Naive B cell (primary cell): ENCODE results near the gene SCGB2B2. TPM values are rescaled to one million over a fixed set of nuclear protein-coding genes. Genes with fewer than 3 reads are reported as not detected.

Source experiments
- ATAC-seq, 2 donors: fragments of 150-1000 bp; cut with Tn5 transposase; 2 replicates each; pipeline ENCODE4 v1.10.0; 2021; ENCODE audit warnings: low read depth in 2 of 2, mild to moderate bottlenecking in 2 of 2, moderate library complexity in 2 of 2
- DNase-seq: peaks from one replicate; pipeline ENCODE4 v3.0.0; 2022
- H3K27ac Mint-ChIP-seq, 6 donors: one replicate each; pipeline ENCODE4 v1.8.0; 2020 to 2022; ENCODE audit warnings: mild to moderate bottlenecking in 6 of 6, mixed read lengths in 6 of 6, moderate library complexity in 5 of 6, inconsistent platforms in 2 of 6
- H3K27me3 Mint-ChIP-seq, 3 donors: one replicate each; pipeline ENCODE4 v1.8.0; 2021 to 2022; ENCODE audit warnings: mixed read lengths in 3 of 3, mild to moderate bottlenecking in 1 of 3
- H3K36me3 Mint-ChIP-seq, 2 donors: one replicate each; pipeline ENCODE4 v1.8.0; 2020 to 2022; ENCODE audit warnings: mixed read lengths in 2 of 2, inconsistent platforms in 1 of 2, mild to moderate bottlenecking in 1 of 2
- H3K4me1 Mint-ChIP-seq, 3 donors: one replicate each; pipeline ENCODE4 v1.8.0; 2020 to 2022; ENCODE audit warnings: mixed read lengths in 3 of 3, inconsistent platforms in 1 of 3, mild to moderate bottlenecking in 1 of 3, moderate library complexity in 1 of 3
- H3K4me3 Mint-ChIP-seq, 8 donors: one replicate each; pipeline ENCODE4 v1.8.0; 2020 to 2022; ENCODE audit warnings: mild to moderate bottlenecking in 8 of 8, mixed read lengths in 8 of 8, moderate library complexity in 8 of 8, inconsistent platforms in 2 of 8
- H3K9me3 Mint-ChIP-seq, 7 donors: one replicate each; pipeline ENCODE4 v1.8.0; 2020 to 2022; ENCODE audit warnings: mixed read lengths in 7 of 7, mild to moderate bottlenecking in 5 of 7, inconsistent platforms in 2 of 7, moderate library complexity in 1 of 7
- polyA plus RNA-seq, 6 donors: library from polyadenylated mRNA; unstranded; fragments of 300-500 nt; fragmentation: Illumina TruSeq; gene quantifications; one replicate each; pipeline ENCODE4 v1.2.3, GENCODE V29; 2021; ENCODE audit warnings: low read depth in 6 of 6

The SCGB2B2 gene
- polyA plus RNA-seq = not detected

- H3K9me3 Mint-ChIP-seq = peaks cover 0 to 7% (median 5%) of the 10 kb centered on the region in 7 donors
- H3K27me3 Mint-ChIP-seq = peaks cover 0 to 32% (median 31%) of the 10 kb centered on the region in 3 donors
Measured at GRCh38 chr19:34676697-34677385, at the start of gene SCGB2B2. Gene SCGB2B2, minus strand, starts transcription at chr19:34677159. Its CDS starts 82,596 bp downstream, at chr19:34594563.

GRCh38 chr19:34725400-34725799, 48.4 kb upstream of the SCGB2B2 start:
- H3K9me3 Mint-ChIP-seq = peaks cover 0 to 5% (median 0%) of the 10 kb centered on the region in 7 donors
- no peak for ATAC-seq
- H3K4me3 Mint-ChIP-seq = no peak overlapping the region
- no peak for DNase-seq
- H3K27ac Mint-ChIP-seq = no peak overlapping the region
- peaks cover 31 to 67% (median 65%) of the 10 kb centered on the region in 3 donors for H3K27me3 Mint-ChIP-seq
- H3K36me3 Mint-ChIP-seq = no peaks in the 10 kb centered on the region
- no peaks in the 10 kb centered on the region for H3K4me1 Mint-ChIP-seq

More at GRCh38 chr19:34676697-34677385, at the start of gene SCGB2B2:
- Mint-ChIP-seq H3K36me3 (peaks cover 28 to 37% of the 10 kb centered on the region in 2 donors), H3K27ac (peak within 1 kb of the TSS; percentile 95 to 99 (median 98)), H3K4me1 (peaks cover 17 to 36% (median 17%) of the 10 kb centered on the region in 3 donors), H3K4me3 (peak within 1 kb of the TSS; percentile 91 to 100 (median 98))
- no peak for DNase-seq
- ATAC-seq = peak; percentile 68

GRCh38 chr19:34722353-34722752, 45.4 kb upstream of the SCGB2B2 start:
- peaks cover 0 to 2% (median 0%) of the 10 kb centered on the region in 7 donors for H3K9me3 Mint-ChIP-seq
- no peak for DNase-seq
- no peaks in the 10 kb centered on the region for H3K4me1 Mint-ChIP-seq
- no peaks in the 10 kb centered on the region for H3K36me3 Mint-ChIP-seq
- H3K27me3 Mint-ChIP-seq = peaks cover 32 to 65% (median 55%) of the 10 kb centered on the region in 3 donors
- H3K4me3 Mint-ChIP-seq = no peak overlapping the region
- ATAC-seq = no peak
- no peak overlapping the region for H3K27ac Mint-ChIP-seq

GRCh38 chr19:34715357-34715756, 38.4 kb upstream of the SCGB2B2 start:
- H3K4me3 Mint-ChIP-seq = no peak overlapping the region
- H3K4me1 Mint-ChIP-seq = peaks cover 0 to 6% (median 4%) of the 10 kb centered on the region in 3 donors
- peaks cover 25 to 56% (median 34%) of the 10 kb centered on the region in 3 donors for H3K27me3 Mint-ChIP-seq
- peaks cover 4 to 16% of the 10 kb centered on the region in 2 donors for H3K36me3 Mint-ChIP-seq
- peaks cover 0 to 35% (median 23%) of the 10 kb centered on the region in 7 donors for H3K9me3 Mint-ChIP-seq
- ATAC-seq (no peak), DNase-seq (no peak)
- H3K27ac Mint-ChIP-seq = no peak overlapping the region

GRCh38 chr19:34713262-34713637, 36.3 kb upstream of the SCGB2B2 start:
- Mint-ChIP-seq H3K9me3 (peaks cover 0 to 35% (median 23%) of the 10 kb centered on the region in 7 donors), H3K4me3 (no peak overlapping the region), H3K27me3 (peaks cover 20 to 57% (median 39%) of the 10 kb centered on the region in 3 donors), H3K36me3 (peaks cover 4 to 16% of the 10 kb centered on the region in 2 donors), H3K4me1 (peaks cover 0 to 6% (median 4%) of the 10 kb centered on the region in 3 donors), H3K27ac (no peak overlapping the region)
- no peak for DNase-seq
- no peak for ATAC-seq

- Mint-ChIP-seq H3K27ac (peak overlapping the region in 1 of 6 donors; percentile 13), H3K4me3 (no peak overlapping the region), H3K4me1 (peaks cover 0 to 6% (median 4%) of the 10 kb centered on the region in 3 donors), H3K9me3 (peaks cover 0 to 35% (median 23%) of the 10 kb centered on the region in 7 donors), H3K27me3 (peaks cover 20 to 57% (median 40%) of the 10 kb centered on the region in 3 donors), H3K36me3 (peaks cover 4 to 16% of the 10 kb centered on the region in 2 donors)
- peak; percentile 63 for DNase-seq
- ATAC-seq = peak; percentile 67 to 68
Measured at GRCh38 chr19:34712395-34713261, 35.7 kb upstream of the SCGB2B2 start.

- ATAC-seq = no peak
- Mint-ChIP-seq H3K4me3 (no peak overlapping the region), H3K4me1 (peaks cover 0 to 6% (median 4%) of the 10 kb centered on the region in 3 donors), H3K9me3 (peaks cover 0 to 41% (median 27%) of the 10 kb centered on the region in 7 donors), H3K27ac (no peak overlapping the region), H3K36me3 (peaks cover 7 to 16% of the 10 kb centered on the region in 2 donors), H3K27me3 (peaks cover 22 to 56% (median 41%) of the 10 kb centered on the region in 3 donors)
- no peak for DNase-seq
Measured at GRCh38 chr19:34711890-34712289, 34.9 kb upstream of the SCGB2B2 start.

- ATAC-seq (no peak), DNase-seq (no peak)
- Mint-ChIP-seq H3K4me3 (no peak overlapping the region), H3K9me3 (peaks cover 3 to 24% (median 17%) of the 10 kb centered on the region in 7 donors), H3K27me3 (peaks cover 20 to 57% (median 37%) of the 10 kb centered on the region in 3 donors), H3K4me1 (peaks cover 0 to 4% (median 3%) of the 10 kb centered on the region in 3 donors), H3K27ac (no peak overlapping the region), H3K36me3 (peaks cover 4 to 8% of the 10 kb centered on the region in 2 donors)
Measured at GRCh38 chr19:34707661-34708060, 30.7 kb upstream of the SCGB2B2 start.

GRCh38 chr19:34692549-34692948, 15.6 kb upstream of the SCGB2B2 start:
- Mint-ChIP-seq H3K27ac (no peak overlapping the region), H3K27me3 (peaks cover 26 to 75% (median 35%) of the 10 kb centered on the region in 3 donors), H3K4me3 (no peak overlapping the region), H3K4me1 (no peaks in the 10 kb centered on the region), H3K36me3 (no peaks in the 10 kb centered on the region), H3K9me3 (peaks cover 4 to 32% (median 14%) of the 10 kb centered on the region in 7 donors)
- ATAC-seq (no peak), DNase-seq (no peak)

GRCh38 chr19:34690372-34690771, 13.4 kb upstream of the SCGB2B2 start:
- peaks cover 13 to 16% of the 10 kb centered on the region in 2 donors for H3K36me3 Mint-ChIP-seq
- H3K4me1 Mint-ChIP-seq = no peaks in the 10 kb centered on the region
- peaks cover 26 to 61% (median 35%) of the 10 kb centered on the region in 3 donors for H3K27me3 Mint-ChIP-seq
- no peak overlapping the region for H3K27ac Mint-ChIP-seq
- ATAC-seq (no peak), DNase-seq (no peak)
- H3K4me3 Mint-ChIP-seq = no peak overlapping the region
- H3K9me3 Mint-ChIP-seq = peaks cover 8 to 51% (median 34%) of the 10 kb centered on the region in 7 donors

- H3K27me3 Mint-ChIP-seq = peaks cover 26 to 44% (median 33%) of the 10 kb centered on the region in 3 donors
- H3K4me1 Mint-ChIP-seq = no peaks in the 10 kb centered on the region
- H3K4me3 Mint-ChIP-seq = no peak overlapping the region
- ATAC-seq (no peak), DNase-seq (no peak)
- peaks cover 12 to 57% (median 45%) of the 10 kb centered on the region in 7 donors for H3K9me3 Mint-ChIP-seq
- no peak overlapping the region for H3K27ac Mint-ChIP-seq
- H3K36me3 Mint-ChIP-seq = peaks cover 30 to 32% of the 10 kb centered on the region in 2 donors
Measured at GRCh38 chr19:34688592-34688991, 11.6 kb upstream of the SCGB2B2 start.

GRCh38 chr19:34687348-34687747, 10.4 kb upstream of the SCGB2B2 start:
- no peak for ATAC-seq
- Mint-ChIP-seq H3K4me1 (no peaks in the 10 kb centered on the region), H3K9me3 (peaks cover 12 to 60% (median 50%) of the 10 kb centered on the region in 7 donors), H3K27me3 (peaks cover 14 to 32% (median 22%) of the 10 kb centered on the region in 3 donors), H3K27ac (no peak overlapping the region), H3K4me3 (no peak overlapping the region), H3K36me3 (peaks cover 40 to 44% of the 10 kb centered on the region in 2 donors)
- DNase-seq = no peak

GRCh38 chr19:34686455-34686854, 9.5 kb upstream of the SCGB2B2 start:
- Mint-ChIP-seq H3K27me3 (peaks cover 5 to 23% (median 14%) of the 10 kb centered on the region in 3 donors), H3K9me3 (peaks cover 12 to 64% (median 50%) of the 10 kb centered on the region in 7 donors), H3K27ac (no peak overlapping the region), H3K36me3 (peaks cover 44 to 47% of the 10 kb centered on the region in 2 donors), H3K4me1 (no peaks in the 10 kb centered on the region), H3K4me3 (no peak overlapping the region)
- DNase-seq (no peak), ATAC-seq (no peak)
